CD4-positive, alpha-beta T cell treated with Interleukin-6 for 4 hours (primary cell): ENCODE data around the gene CLASP1.
"Not testable (repeated sequence)": the region's sequence is repeated elsewhere in the genome, so short reads cannot be mapped to it uniquely, and the experiment has no call there.

Experiments
- DNase-seq: peaks from one replicate; pipeline ENCODE4 v3.0.0-alpha.2; 2020; ENCODE audit warnings: mixed read lengths

Gene CLASP1

DNA sequence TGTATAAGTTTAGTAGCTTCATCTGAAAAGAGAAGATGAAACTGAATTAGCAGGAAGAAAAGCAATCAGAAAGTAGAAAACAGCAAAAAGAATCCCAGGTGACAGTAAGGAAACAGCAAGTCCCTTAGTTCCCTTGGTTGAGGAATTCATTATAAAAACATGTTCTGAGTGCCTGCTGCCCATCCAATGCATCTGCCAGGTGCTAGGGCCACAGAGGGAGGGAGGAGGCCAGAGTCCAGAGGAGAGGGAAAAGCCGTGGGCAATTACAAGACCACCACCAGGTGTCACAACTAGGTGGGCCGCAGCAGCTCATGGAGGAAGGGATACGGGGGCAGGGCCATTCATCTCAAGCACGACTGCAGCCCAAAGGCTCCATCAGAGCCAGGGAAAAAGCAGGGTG, 308.3 kb downstream of the CLASP1 start:
- no peak for DNase-seq

DNA sequence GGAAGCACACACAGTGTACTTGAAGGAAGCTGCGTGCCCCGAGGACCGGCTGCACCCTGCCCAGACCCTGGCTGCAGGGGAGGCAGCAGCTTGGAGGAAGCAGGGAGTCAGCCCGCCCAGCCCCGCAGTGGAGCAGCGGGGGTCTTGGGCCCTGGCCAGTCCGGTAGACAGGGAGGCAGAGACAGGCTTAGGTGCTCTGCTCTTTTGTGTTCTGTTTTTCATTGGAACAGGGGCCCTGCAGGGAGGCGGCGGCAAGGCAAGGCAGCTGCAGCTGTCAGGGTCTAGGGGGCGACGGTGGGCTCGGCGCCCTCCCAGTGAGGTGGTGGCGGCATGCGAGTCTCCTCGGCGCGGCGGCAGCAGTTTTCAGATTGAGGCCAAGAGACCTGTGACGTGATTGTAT, 311.0 kb downstream of the CLASP1 start:
- no peak for DNase-seq

- no peak for DNase-seq
These were observed 312.6 kb downstream of the CLASP1 start for GRCh38 chr2:121336528-121337294.

DNA sequence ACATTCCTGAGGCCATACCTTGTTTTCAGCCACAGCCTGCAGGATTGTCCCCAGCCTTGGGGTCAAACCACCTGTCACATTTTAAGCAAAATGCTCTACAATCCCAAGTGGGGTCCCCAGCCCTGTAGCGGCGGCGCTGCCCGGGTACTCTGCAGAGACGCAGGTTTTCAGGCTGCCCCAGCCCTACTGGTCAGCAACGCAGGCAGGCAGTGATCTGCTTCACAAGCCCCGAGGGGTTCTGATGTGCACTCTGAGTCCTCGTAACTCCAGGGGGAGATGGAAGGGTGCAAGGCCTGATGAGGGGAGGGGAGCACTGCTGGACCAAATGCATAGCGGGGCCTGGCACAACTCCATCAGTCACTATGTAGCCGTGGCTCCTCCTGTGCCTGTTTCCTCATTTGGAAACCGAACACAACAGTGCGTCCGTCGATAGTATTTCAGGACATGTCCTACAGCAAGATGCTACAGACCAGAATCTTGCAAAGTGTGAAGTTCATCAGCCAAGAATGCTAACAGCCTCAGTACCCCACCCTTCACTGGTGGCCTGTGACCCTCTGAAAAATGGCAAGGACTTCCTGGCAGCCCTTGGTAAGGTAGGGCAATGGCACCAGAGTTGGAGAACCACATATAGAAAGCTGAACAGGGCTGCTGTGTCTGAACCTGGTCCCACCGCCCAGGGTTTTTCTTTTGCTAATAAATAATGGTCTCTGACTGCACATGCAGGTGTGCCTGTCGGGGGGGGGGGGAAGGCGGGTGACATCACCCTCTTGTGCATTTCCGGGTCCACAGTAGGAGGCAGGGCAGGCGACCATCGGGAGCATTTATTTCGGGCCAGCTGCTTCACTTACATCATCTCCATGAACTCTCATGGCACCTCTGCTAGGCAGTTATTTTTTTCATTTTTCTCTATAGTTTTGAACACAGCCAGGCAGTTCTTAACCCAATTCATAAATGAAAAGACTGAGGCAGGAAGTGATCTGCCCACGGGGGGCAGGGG, 313.7 kb downstream of the CLASP1 start:
- DNase-seq = no peak

DNA sequence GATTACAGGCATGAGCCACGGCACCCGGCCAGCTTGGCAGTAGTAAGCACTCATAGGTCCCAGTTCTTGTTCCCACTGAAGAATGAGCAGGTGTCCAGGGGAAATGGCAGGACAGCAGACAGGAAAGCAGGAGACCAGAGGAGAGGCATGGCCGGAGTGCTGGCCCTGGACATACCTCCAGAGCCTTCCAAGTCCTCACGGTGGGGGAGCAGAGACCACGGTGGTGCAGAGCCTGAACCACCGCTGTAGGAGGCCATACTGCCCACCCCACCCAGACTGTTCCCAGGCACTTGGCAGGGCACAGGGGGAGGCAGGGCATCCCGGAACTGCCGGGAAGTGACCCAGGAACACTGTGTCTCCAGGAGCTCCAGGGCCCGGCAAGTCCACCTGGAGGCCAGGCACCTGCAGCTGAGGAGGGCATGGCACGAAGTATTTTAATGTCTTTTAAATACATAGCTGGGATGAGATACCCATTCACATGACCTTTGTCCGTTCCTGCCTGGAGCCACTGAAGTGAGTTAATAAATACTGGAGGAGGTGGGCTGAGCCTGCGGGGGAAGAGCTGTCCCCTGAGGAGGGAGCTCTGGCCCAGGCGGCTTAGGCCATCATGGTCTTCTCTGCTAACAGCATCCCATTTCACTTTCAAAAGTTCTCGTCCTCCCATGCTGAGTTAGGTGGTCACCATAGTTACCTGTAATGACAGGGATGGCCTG, 314.5 kb downstream of the CLASP1 start:
- DNase-seq = no peak

- DNase-seq = no peak
These were observed 315.3 kb downstream of the CLASP1 start for GRCh38 chr2:121333834-121334558.

DNA sequence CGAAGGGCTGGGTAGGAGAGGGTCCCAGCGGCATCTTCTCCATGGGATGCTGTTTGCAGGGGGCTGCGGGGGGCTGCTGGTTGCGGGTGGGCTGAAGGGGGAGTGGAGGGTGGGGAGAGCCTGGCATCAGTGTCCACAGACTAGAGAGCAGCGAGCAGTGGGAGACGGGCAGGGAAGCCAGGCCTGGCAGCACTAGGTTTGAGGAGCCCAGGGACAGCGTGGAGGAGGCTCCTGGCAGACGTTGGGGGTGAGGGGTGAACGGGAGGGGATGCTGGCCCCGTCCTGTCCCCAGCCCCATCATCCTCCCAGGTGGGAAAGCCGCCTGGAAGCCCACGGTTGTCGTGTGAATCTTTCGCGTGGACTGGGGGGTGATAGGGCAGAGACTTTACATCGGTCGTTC, 316.0 kb downstream of the CLASP1 start:
- no peak for DNase-seq

GRCh38 chr2:121331324-121331723, 317.9 kb downstream of the CLASP1 start:
- not testable (repeated sequence) for DNase-seq

GRCh38 chr2:121330921-121331320, 318.3 kb downstream of the CLASP1 start:
- no peak for DNase-seq

DNA sequence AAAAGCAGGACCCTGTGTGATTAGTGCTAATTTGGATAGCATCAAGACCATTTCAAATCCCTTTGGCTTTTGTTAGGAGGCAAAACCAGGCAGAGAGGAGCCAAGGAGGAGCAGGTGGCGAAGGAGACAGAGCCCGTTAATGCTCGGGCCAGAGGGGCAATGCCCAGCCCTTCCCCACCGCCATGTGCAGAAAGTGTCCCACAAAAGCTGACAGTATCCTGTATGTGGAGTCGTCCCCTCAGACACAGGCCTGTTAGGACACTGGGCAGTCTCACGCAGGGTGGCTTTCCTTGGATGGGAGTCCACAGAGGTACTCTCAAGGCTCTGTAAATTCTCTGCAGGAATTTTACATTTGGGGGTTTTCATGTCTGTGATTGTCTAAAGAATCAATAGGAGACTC, 319.5 kb downstream of the CLASP1 start:
- DNase-seq = no peak

- no peak for DNase-seq
These were observed 322.6 kb downstream of the CLASP1 start for GRCh38 chr2:121326628-121327027.

- no peak for DNase-seq
These were observed 324.7 kb downstream of the CLASP1 start for GRCh38 chr2:121324601-121325000.

DNA sequence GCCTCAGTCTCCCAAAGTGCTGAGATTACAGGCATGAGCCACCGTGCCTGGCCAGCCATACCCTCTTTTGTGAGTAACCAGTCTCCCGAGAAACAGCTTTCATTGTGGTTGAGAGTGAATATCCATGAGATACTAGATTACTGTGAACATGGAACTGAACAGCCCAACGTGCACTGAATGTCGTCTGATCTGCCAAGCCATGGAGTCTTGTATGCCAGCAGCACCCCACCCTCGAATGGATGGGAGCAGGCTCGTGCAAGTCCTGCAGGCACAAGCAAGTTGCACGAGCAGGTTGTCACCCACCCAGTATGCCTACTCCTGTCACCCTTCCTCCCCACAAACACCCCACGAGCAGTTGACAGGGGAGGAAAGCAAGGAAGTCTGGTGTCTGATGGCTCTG, 327.8 kb downstream of the CLASP1 start:
- DNase-seq = no peak

DNA sequence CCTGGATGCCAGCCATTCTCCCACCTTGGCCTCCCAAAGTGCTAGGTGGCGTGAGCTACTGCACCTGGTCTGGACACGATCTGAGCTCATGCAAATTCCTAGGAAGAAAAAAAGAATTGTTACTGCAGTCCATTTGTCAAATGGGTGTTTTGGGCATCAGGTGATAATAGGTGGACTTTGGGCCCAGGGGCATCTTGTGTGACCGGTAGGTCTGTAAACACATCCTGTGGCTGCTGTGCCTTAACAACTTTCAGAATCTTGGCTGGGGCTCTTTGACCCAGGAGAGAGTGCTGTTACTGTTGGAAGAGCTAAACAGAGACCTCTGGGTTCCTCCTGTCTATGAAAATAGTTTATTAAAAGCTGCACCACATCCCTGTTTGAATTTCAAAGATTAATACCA, 329.3 kb downstream of the CLASP1 start:
- DNase-seq = no peak

DNA sequence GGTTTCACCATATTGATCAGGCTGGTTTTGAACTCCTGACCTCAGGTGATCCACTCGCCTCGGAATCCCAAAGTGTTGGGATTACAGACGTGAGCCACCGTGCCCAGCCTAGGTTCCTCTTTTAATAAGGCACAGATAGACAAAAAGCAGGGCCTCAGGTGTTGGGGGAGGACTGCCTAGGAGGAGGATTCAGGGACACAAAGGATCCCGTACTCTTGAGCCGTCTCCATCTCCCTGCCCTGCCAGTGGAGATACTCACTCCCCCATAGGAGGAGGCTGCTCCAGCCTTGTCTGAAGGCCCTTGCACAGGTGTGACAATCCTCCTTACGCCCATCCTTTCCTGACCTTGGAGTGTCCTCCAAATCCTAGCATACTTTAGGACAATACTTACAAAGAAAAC, 332.3 kb downstream of the CLASP1 start:
- DNase-seq = no peak

- not testable (repeated sequence) for DNase-seq
These were observed 335.6 kb downstream of the CLASP1 start for GRCh38 chr2:121313701-121314100.

DNA sequence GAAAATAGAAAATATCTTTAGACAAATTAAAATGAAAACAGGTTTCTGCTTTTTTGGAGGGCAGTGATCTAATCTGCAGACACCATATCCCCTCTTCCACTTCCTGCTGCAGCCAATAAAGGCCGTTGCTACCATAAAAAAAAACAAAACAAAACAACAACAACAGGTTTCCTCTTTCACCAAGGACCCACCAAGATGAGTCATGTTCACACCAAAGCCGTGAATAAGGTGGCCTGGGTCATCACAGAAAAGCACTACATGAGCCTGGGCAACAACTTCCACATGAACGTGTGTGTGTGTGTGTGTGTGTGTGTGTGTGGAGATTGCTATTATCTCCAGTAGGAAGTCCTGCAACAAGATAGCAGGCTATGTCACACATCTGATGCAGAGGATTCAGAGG, 339.5 kb downstream of the CLASP1 start:
- DNase-seq = no peak

DNA sequence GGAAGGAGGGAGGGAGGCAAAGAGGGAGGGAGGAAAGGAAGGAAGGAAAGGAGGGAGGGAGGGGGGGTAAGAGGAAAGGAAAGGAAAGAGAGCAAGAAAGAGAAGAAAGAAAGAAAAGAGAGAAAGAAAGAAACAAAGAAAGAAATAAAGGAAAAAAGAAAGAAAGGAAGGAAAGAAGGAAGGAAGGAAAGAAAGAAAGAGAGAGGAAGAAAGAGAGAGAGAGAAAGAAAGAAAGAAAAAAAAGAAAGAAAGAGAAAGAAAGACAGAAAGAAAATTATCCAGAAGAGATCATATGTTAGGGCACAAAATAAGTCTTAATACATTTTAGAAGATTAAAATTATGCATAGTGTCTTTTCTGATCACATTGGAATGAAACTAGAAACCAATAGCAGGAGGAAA, 339.9 kb downstream of the CLASP1 start:
- no peak for DNase-seq

DNA sequence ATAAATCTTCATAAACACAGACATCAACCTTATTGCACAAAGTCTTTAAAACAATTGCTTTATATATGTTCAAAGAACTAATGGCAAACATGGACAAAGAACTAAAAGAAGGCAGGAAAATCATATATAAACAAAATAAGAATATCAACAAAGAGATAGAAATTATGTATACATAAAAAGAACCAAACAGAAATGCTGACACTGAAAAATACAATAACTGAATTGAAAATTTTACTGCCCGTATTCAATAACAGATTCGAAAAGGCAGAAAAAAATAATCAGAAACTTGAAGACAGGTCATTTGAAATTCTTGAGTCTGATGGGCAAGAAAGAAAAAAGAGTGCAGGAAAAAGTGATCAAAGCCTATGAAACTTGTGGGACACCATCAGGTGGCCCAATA, 342.2 kb downstream of the CLASP1 start:
- no peak for DNase-seq

DNA sequence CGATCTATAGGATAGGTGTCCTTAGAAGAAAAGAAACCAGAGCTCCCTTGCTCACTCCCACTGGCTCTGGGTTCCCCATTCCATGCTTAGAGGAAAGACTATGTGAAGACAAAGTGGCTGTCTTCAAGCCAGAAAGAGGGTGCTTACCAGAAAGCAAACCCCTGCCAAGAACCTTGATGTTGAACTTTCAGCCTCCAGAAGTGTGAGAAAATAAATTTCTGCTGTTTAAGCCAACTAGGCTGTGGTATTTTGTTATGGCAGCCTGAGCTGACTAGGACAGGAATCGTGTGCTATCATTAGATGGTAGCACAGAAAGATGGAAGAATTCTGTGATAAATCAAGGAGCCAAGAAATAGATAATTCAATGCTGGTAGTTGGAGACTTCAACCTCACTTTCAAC, 344.3 kb downstream of the CLASP1 start:
- DNase-seq = no peak

DNA sequence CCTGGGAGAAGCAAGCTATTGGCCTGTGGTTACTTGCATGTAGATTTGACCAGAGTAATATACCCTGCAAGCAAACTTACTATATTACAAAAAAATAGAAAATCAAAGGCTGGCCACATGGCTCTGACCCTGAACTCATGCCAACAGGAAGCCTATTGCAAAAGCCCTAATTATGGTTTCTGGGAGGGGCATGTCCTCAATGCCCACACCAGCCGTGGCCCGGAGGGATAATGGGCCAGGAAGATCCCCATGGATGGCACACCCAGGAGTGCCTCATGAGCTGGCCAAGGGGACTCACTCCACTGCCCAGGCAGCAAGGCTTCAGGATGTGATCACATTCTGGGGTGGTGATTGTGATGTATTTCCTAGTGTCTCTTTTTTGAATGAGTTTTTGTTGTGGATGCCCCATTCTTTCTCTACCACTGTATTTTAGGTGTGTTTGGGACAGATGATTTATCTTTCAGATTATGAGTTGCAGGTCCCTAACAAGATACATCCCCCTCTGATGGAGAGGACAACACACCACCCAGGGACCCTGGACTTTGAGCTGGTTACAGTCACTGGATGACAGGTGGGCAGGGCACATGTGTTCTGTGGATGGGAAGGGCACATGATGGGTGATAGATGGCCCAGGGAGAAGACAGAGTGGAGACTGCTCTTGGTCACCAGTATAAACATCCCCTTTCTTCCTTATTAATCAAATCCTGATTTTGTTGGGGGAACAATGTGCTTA, 345.6 kb downstream of the CLASP1 start:
- no peak for DNase-seq

- DNase-seq = not testable (repeated sequence)
These were observed 348.1 kb downstream of the CLASP1 start for GRCh38 chr2:121301190-121301589.
